ENCODE results near the gene PI4KA. TPM values are rescaled to one million over a fixed set of nuclear protein-coding genes. Genes with fewer than 3 reads are reported as not detected.

PI4KA gene
- total RNA-seq, 2 donors from 2014 or later, result 74.2 to 115 TPM

GRCh38 chr22:20798218-20798617 lies 60.4 kb downstream of the PI4KA start:
- no peak for DNase-seq (ENCODE audit: low spot score)
- Histone ChIP-seq H3K27me3 (replicated peaks; ENCODE audit: insufficient read depth) (no peaks in the 10 kb centered on the region), H3K36me3 (peaks cover 12 to 26% of the 10 kb centered on the region in 2 donors), H3K4me3 (no peak overlapping the region), H3K27ac (no peak overlapping the region), H3K4me1 (replicated peaks) (no peaks in the 10 kb centered on the region), H3K9me3 (no peaks in the 10 kb centered on the region)
- 87% methylated on average over 5 of the region's 5 CpGs for WGBS
- TF ChIP-seq POLR2A (IDR thresholded peaks at IDR 0.05) (no peak), CTCF (IDR thresholded peaks at IDR 0.05) (no peak), POLR2AphosphoS5 (IDR thresholded peaks at IDR 0.05) (no peak)
- intact Hi-C loops (cut with DNase I), result no loop called here

- H3K36me3 ChIP-seq, result peaks cover 12 to 26% of the 10 kb centered on the region in 2 donors
These were observed 61.9 kb downstream of the PI4KA start for GRCh38 chr22:20796731-20797130.

GRCh38 chr22:20794650-20795413 lies 63.8 kb downstream of the PI4KA start:
- no peak for TF ChIP-seq POLR2A (IDR thresholded peaks at IDR 0.05)
- TF ChIP-seq POLR2AphosphoS5 (IDR thresholded peaks at IDR 0.05), result no peak
- no peak for TF ChIP-seq CTCF (IDR thresholded peaks at IDR 0.05)
- 90% methylated on average over 7 of the region's 7 CpGs for WGBS

More at GRCh38 chr22:20796731-20797130, 61.9 kb downstream of the PI4KA start:
- H3K27ac ChIP-seq, result no peak overlapping the region
- no peak for DNase-seq (ENCODE audit: low spot score)
- H3K9me3 ChIP-seq, result no peaks in the 10 kb centered on the region
- intact Hi-C loops (cut with DNase I), result no loop called here
- TF ChIP-seq POLR2AphosphoS5 (IDR thresholded peaks at IDR 0.05), result no peak
- no peak for TF ChIP-seq CTCF (IDR thresholded peaks at IDR 0.05)
- no peak for TF ChIP-seq POLR2A (IDR thresholded peaks at IDR 0.05)
- H3K4me3 ChIP-seq, result no peak overlapping the region
- no peaks in the 10 kb centered on the region for H3K4me1 ChIP-seq (replicated peaks)
- no peaks in the 10 kb centered on the region for H3K27me3 ChIP-seq (replicated peaks; ENCODE audit: insufficient read depth)
- WGBS, result 87% methylated on average over 8 of the region's 8 CpGs

GRCh38 chr22:20793748-20794649 lies 64.6 kb downstream of the PI4KA start:
- peaks cover 10 to 23% of the 10 kb centered on the region in 2 donors for H3K36me3 ChIP-seq
- no peak for DNase-seq (ENCODE audit: low spot score)
- WGBS, result 67% methylated on average over 13 of the region's 13 CpGs

More at GRCh38 chr22:20794650-20795413, 63.8 kb downstream of the PI4KA start:
- Histone ChIP-seq H3K27me3 (replicated peaks; ENCODE audit: insufficient read depth) (no peaks in the 10 kb centered on the region), H3K36me3 (peaks cover 12 to 26% of the 10 kb centered on the region in 2 donors), H3K4me1 (replicated peaks) (no peaks in the 10 kb centered on the region), H3K9me3 (no peaks in the 10 kb centered on the region), H3K27ac (no peak overlapping the region), H3K4me3 (no peak overlapping the region)
- no peak for DNase-seq (ENCODE audit: low spot score)
- intact Hi-C loops (cut with DNase I), result no loop called here

More at GRCh38 chr22:20793748-20794649, 64.6 kb downstream of the PI4KA start:
- H3K4me3 ChIP-seq, result no peak overlapping the region
- no peaks in the 10 kb centered on the region for H3K9me3 ChIP-seq
- TF ChIP-seq CTCF (IDR thresholded peaks at IDR 0.05) (no peak), POLR2AphosphoS5 (IDR thresholded peaks at IDR 0.05) (no peak), POLR2A (IDR thresholded peaks at IDR 0.05) (no peak)
- no peaks in the 10 kb centered on the region for H3K4me1 ChIP-seq (replicated peaks)
- intact Hi-C loops (cut with DNase I), result no loop called here
- no peaks in the 10 kb centered on the region for H3K27me3 ChIP-seq (replicated peaks; ENCODE audit: insufficient read depth)
- H3K27ac ChIP-seq, result no peak overlapping the region

Measured in prostate gland (tissue), 2 donors.